Liver (tissue), 3 donors: ENCODE data around the gene CCDC63.

Source experiments
- ATF3 ChIP-seq: IDR thresholded peaks from 2 replicates; pipeline ENCODE4 v1.6.1; 2016; ENCODE audit warnings: antibody characterized with exemption
- CTCF ChIP-seq: fragments of 150-350 bp; IDR thresholded peaks from 2 replicates; pipeline ENCODE4 v1.5.1; 2017; ENCODE audit warnings: improper control_type of control experiment, low read depth, low read length; ENCODE audit not compliant: missing input control
- MAX ChIP-seq: IDR thresholded peaks from 2 replicates; pipeline ENCODE4 v1.6.1; 2016; ENCODE audit warnings: antibody characterized with exemption
- ZBTB33 ChIP-seq: IDR thresholded peaks from 2 replicates; pipeline ENCODE4 v1.6.1; 2016; ENCODE audit warnings: antibody characterized with exemption
- donor health status: healthy.
- donor health status: healthy.

- no peak for TF ChIP-seq CTCF
- TF ChIP-seq ATF3: no peak
- TF ChIP-seq ZBTB33: no peak
- no peak for TF ChIP-seq MAX
Observed at GRCh38 chr12:110798461-110798860, 48.3 kb upstream of the CCDC63 start.
